Fibroblast of the aortic adventitia (primary cell): ENCODE measurements around the gene SAMHD1. TPM values are rescaled to one million over a fixed set of nuclear protein-coding genes. Genes with fewer than 3 reads are reported as not detected.

Experiments used
- DNase-seq: peaks from one replicate; pipeline ENCODE4 v3.0.0-alpha.2; 2010; ENCODE audit warnings: low read depth
- H3K4me3 ChIP-seq: 2 replicates; pipeline ENCODE4 v1.5.1; 2011; ENCODE audit warnings: low read depth, mild to moderate bottlenecking, control low read depth, low read length, moderate library complexity
- CTCF ChIP-seq: IDR thresholded peaks from 2 replicates; pipeline ENCODE4 v1.5.1; 2011; ENCODE audit warnings: mild to moderate bottlenecking, low read length, control low read depth, inconsistent platforms; ENCODE audit not compliant: insufficient read depth
- total RNA-seq: library from RNA; depleted of rRNA; stranded (reverse); fragments of >200 nt; gene quantifications from 2 replicates; pipeline ENCODE4 v1.2.3, GENCODE V29; 2012; ENCODE audit warnings: low replicate concordance

Gene SAMHD1
- total RNA-seq, 1 donor: 32.7 TPM

GRCh38 chr20:36862857-36863668, 88.4 kb downstream of the SAMHD1 start:
- TF ChIP-seq CTCF: no peak
- DNase-seq: no peak

GRCh38 chr20:36861875-36862801, 89.4 kb downstream of the SAMHD1 start:
- H3K4me3 ChIP-seq: peak overlapping the region; percentile 76
- peak; percentile 77 for DNase-seq
- no peak for TF ChIP-seq CTCF

More at GRCh38 chr20:36862857-36863668, 88.4 kb downstream of the SAMHD1 start:
- H3K4me3 ChIP-seq: peak overlapping the region; percentile 76

DNA sequence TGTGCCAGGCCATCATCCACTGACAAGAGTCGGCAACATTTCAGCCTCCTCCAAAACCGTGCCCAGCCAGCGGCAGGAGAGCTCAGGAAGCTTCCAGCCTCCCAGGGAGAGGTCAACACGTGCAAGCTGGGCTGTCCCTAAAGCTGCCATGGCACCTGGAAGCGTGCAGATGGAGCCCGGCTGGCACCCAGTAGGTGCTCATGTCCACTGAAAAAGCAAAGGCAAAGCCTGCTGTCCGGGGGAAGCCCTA, 90.0 kb downstream of the SAMHD1 start:
- H3K4me3 ChIP-seq: peak overlapping the region; percentile 76
- no peak for TF ChIP-seq CTCF
- DNase-seq: no peak

- peak overlapping the region; percentile 76 for H3K4me3 ChIP-seq
- DNase-seq: no peak
- no peak for TF ChIP-seq CTCF
Measured at GRCh38 chr20:36860811-36861624, 90.5 kb downstream of the SAMHD1 start.

GRCh38 chr20:36860339-36860738, 91.2 kb downstream of the SAMHD1 start:
- TF ChIP-seq CTCF: no peak
- DNase-seq: no peak

GRCh38 chr20:36859700-36860330, 91.7 kb downstream of the SAMHD1 start:
- no peak for DNase-seq
- H3K4me3 ChIP-seq: peak overlapping the region; percentile 10
- no peak for TF ChIP-seq CTCF

More at GRCh38 chr20:36860339-36860738, 91.2 kb downstream of the SAMHD1 start:
- peak overlapping the region; percentile 10 for H3K4me3 ChIP-seq
